HG02970 (cell line): ENCODE data around the gene PCBP3.

Source experiments
- ATAC-seq: cut with Tn5 transposase; IDR thresholded peaks from one replicate; pipeline ENCODE4 v1.9.1; 2021; ENCODE audit warnings: mild to moderate bottlenecking, moderate library complexity, moderate number of reproducible peaks; ENCODE audit not compliant: unreplicated experiment, low FRiP score

PCBP3 gene

DNA sequence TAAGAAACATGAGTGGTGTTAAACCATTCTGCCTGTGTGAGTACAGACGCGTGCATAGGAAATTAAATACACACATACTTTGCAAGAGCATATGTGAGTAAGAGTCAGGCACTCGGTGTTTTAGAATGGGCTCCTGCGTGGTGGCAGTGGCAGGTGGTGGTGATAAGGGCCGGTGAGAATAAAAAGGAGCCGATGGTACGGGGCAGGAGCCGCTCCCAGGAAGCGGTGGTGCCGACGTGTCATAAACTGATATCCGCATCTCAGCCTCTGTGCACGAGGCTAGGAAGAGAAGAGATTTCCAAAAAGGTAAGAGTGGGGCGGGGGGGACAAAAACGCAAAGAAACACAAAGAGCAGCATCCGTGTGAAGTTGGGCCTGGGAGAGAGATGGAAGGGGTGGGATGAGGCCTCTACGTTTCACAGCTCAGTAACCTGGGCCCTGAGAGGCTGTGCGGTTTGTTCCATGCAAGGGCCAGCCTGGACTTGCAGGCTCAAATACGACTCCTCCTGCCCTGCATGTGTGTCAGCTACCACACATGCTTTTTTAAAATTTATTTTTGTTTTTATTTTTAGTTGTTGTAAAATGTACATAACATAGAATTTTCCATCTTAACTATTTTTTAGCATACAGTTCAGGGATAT is 210.3 kb downstream of the PCBP3 start:
- ATAC-seq: no peak

DNA sequence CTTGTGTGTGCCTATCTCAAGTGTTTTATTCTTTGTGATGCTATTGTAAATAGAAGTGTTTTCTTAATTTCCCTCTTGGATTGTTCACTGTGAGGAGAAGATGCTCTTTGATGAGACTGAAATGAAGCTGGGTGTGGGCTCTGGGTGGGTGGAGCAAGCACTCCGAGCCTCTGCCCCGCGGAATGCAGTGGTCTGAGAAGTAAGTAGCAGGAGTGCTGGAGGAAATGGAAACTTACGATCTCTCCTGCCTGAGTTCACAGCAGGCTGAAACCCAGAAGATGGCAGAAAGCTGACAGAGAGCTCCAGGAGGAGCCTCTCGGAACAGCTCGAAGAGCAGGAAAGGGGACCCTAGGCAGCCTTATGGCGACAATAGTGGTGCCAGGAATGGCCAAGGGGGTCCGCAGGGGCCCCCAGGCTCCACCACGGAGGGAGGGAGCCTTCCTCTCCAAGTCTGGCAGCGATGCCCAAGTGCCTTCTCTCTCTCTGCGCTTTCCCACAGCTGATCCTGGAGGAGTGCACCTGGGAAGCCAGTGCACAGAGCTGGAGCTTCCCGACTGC is 211.2 kb downstream of the PCBP3 start:
- no peak for ATAC-seq

- no peak for ATAC-seq
These were observed 211.8 kb downstream of the PCBP3 start for GRCh38 chr21:45855248-45855811.

DNA sequence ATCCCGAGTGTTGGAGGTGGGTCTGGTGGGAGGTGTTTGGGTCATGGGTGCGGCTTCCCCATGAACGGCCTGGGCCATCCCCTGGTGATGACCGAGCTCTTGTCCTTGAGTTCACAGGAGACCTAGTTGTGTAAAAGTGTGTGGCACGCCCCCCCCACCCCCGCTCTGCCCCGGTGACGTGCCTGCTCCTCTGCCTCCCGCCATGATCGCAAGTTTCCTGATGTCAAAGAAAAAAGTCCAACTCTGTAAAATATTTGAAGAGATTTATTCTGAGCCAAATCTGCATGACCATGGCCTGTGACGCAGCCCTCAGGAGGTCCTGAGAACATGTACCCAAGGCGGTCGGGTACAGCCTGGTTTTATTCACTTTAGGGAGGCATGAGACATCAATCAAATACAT is 212.9 kb downstream of the PCBP3 start:
- no peak for ATAC-seq

DNA sequence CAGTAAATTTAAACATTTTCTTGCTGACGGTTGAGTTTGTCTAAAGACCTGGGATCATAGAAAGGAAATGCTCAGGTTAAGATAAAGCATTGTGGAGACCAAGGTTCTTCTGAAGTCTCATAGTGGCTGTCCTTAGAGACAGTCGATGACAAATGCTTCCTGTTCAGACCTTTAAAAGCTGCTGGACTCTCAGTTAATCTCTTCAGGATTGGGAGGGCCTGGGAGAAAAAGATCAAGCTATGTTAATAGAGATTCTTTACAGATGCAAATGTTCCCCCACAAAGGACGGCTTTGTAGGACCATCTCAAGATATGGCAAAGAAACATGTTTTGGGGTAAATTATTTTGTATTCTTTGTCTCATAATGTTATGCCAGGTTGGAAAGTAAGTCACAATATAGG is 213.4 kb downstream of the PCBP3 start:
- ATAC-seq: no peak

DNA sequence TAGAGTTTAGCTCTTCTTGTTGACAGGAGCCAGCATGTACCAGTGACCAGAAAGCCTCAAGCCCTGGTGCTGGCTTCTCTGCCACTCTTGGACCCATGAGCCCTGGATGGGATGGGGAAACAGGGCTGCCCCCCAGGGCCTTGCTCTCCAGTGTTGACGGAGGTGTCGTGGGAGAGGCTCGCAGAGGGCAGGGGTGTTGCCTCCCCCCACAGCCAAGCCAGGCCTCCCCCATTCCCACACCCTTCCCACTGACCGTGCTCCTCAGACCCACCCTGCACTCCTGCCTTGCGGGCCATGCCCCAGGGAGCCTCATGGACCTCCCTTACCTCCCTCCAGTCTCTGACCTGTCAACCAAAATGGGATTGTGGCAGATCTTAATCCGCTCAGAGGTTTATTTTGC is 214.2 kb downstream of the PCBP3 start:
- no peak for ATAC-seq

- ATAC-seq: no peak
These were observed 214.7 kb downstream of the PCBP3 start for GRCh38 chr21:45858180-45858579.

DNA sequence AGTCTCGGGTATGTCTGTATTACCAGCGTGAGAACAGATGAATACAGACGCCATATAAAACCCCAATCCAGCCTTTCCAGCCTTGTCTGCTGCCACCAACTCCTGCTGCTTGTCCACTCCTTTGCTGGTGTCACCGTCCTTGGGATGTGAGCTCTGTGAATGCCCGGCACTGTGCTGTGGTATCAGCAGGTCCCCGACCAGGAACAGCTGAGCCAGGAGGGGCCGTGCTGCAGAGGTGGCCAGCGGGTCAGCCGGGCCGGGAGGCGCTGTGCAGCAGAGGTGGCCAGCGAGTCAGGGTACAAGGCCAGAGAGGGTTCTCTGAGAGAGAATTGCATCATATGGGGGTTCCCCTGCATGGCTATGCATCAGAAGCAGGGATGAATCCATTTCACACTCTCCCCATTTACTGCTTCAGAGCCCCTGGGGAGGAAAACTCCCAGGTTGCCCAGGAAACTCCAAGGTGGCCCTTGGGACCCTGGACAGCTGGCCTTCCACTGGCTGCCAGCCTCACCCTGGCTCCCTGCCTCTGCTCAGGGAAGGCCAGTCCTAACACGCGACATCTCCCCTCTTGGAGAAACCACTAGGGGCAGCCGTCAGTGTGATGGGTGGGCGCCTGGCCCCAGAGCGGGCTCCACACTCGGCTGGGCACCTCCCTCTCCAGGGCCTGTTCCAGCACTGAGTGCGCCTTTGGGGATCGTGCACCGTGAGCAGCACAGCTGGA is 215.7 kb downstream of the PCBP3 start:
- no peak for ATAC-seq

DNA sequence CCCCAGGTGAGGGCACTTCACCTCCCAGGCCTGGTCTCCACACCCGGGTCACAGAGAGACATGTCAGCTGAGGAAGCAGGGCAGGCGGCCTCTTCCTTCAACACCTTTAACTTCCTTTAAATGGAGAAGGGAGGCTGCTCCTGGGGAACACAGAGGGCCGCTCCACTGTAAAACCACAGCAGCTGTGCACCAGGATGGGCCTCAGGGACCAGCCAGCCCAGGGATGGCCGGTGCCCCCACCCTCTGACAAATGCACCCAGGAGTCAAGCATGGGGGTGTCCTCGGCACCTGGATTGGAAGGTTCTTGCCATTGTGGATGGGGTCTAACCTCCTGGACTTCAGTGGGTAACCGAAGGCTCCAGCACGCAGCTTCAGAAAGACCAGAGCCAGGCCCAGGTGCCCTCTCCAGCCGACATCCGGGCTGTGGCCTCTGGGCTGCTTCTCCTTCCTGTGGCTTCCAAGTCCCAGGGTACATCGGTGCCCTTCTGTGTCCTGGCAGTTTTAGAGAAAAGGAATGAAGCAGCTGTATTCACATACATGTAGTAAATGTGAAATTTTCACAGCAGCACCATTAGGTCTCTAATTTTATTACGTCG is 216.3 kb downstream of the PCBP3 start:
- no peak for ATAC-seq

- no peak for ATAC-seq
These were observed 217.1 kb downstream of the PCBP3 start for GRCh38 chr21:45860493-45861155.

- ATAC-seq: no peak
These were observed 217.8 kb downstream of the PCBP3 start for GRCh38 chr21:45861156-45861870.

DNA sequence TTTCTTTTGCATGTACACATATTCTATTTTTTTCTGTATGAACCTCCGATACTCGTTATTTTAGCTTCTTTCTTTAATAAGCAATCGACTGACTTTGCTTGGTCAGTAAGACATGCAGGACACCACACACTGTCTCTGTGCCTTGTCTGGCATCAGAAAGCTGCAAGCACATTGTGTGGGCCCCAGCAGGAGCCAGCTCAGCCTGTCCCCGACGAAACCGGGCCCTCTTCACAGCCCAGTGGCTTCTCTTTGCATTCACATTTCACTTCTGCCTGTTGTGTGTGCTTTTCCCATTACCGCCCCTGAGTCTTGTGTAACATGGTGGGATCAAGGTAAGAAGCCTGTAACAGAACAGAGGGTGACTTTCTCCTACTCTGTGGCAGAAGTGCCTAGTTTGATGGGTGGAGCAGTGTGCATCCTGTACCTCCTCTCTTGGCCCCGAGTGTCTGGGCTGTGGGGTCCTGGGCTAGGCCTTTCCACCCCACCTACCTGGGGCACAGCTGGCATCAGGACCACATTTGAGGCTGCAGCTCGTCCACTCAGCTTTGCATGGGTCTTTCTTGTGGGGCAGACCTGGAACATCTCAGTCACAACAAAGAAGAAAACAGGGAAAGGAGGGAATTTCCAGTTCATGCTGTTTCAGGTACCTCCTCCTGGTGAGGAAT is 219.2 kb downstream of the PCBP3 start:
- ATAC-seq: no peak

DNA sequence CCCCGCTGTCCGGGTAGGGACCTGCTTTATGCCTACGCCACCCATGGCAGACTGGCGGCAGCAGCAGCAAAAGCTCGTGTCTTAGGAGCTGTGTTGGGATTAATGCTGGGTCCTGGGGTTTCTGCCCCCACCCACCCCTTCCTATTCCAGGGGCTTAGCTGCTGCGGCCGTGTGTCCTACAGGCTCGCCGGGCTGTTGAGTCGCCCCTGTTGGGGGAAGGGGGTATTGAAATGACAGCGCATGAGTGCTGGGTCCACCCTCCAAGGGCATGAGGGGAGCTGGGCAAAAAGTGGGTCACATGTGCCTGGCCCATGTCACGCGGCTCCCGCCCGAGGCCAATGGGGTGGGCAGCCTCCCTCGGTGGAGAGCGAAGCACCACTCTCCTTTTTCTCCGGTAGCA is 219.7 kb downstream of the PCBP3 start:
- ATAC-seq: no peak

DNA sequence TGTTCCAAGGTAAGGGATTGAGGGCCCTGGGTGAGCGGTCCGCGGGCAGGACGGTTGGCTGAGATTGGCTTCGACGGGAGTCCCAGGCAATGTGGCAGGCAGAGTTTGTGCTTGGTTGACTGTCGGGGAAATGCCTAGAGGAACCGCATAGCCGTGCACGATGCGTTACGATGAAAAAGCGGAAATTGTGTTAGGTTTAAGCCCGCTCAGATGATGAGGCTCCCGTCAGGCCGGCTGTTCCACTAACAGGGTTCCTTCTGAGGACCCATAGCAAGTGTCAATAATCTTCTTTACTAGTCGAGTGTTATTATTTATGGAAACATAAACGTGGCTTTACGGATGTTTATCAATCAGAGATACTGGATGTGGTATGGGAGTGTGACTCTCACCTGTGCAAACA is 220.2 kb downstream of the PCBP3 start:
- no peak for ATAC-seq

DNA sequence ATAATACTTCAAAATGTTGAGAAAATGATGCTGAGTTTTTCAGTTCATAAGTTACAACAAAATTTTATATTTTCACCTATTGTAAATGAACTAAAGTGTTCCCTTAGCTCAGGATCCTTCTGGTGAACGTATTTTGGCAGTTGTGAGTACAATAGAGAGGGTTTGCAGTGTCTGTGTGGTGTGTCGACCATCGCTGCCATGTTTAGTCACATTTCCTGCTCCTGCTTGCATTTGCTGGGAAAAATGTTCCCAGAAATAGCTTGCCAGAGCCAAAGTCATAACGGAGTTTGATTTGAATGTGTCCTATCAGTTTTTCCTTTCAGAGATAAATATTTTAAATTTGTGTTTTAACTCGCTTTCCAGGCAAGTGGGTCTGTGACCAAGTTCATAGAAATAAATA is 220.9 kb downstream of the PCBP3 start:
- ATAC-seq: no peak

DNA sequence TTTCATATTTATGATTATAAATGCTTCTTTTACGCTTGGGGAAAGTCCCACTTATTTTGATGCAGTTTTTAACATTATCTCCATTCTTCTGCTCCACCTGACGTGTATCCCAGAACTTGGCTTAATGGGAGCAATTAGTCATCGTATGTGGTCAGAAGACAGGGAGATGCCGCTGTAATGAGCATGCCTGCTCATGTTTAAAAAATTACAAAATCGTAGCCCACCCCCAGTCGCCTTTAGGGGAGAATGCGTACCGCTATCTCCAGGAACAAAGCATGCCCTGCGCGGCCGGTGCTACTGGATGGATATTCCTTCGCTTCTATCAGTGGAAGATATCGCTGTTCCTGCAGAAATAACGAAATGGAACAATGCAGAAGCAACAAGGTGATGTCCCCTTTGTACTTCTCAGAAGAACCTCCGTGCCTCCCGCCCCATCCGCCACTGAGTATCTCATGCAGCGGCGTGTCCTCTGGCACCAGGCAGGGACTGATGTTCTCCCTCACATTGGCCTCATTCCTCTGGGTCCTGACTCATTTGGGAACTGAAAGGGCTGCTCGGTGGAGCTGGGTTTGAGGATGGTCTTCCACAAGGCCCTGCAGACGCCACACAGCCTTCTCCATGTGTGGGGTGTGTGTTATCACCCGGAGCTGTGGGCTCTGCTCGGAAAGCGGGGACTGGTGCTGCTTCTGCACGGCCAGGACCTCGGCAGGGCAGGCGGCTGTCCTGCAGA is 221.7 kb downstream of the PCBP3 start:
- no peak for ATAC-seq

GRCh38 chr21:45866551-45866950 is 223.0 kb downstream of the PCBP3 start:
- ATAC-seq: no peak

GRCh38 chr21:45867041-45867666 is 223.6 kb downstream of the PCBP3 start:
- no peak for ATAC-seq

DNA sequence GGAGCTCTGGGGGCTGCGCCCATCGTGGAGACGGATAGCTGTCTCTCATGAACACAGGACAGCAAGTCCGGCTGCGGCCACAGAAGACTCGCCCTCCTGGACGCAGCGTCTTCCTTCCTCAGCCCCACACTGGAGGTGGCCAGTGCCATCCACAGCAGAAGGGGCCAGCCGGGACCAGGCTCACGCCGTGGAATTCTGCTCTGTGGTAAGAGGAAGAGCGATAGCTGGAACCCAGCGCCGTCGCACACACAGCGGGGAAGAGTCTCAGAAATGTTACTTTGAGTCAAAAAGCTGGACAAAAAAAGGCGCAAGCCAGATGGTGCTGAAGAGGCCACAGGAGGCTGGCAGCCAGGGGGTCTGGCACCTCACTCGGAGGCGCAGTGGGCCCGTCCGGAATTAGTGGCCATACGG is 224.2 kb downstream of the PCBP3 start:
- no peak for ATAC-seq
